Endothelial cell of umbilical vein (primary cell): ENCODE data around the gene IGBP1. TPM values are rescaled to one million over a fixed set of nuclear protein-coding genes. Genes with fewer than 3 reads are reported as not detected.
"Not testable (repeated sequence)": the region's sequence is repeated elsewhere in the genome, so short reads cannot be mapped to it uniquely, and the experiment has no call there.

Experiments
- BruUV-seq: library from RNA; stranded (reverse); fragments of 400-500 nt; replicated peaks from 2 replicates; lab custom pipeline; 2021; lab: Mats Ljungman, UMichigan
- CTCF ChIA-PET: fragments of 300-600, 350-600 bp; sonication (Branson Sonifier 250); formaldehyde crosslinking; loops from one replicate; lab custom pipeline; 2021; ENCODE audit warnings: antibody characterized with exemption, inconsistent platforms; lab: Charles Lee
- POLR2A ChIA-PET: fragments of 300-600, 350-600 bp; sonication (Branson Sonifier 250); formaldehyde crosslinking; loops from one replicate; lab custom pipeline; 2021; ENCODE audit warnings: antibody characterized with exemption, inconsistent platforms; lab: Charles Lee
- DNase-seq: peaks from one replicate; pipeline ENCODE4 v3.0.0-alpha.2; 2011; ENCODE audit warnings: low read depth, low spot score
- FAIRE-seq: peaks from 2 replicates; lab custom pipeline; 2011; peaks lifted over from hg19 to GRCh38; lab: Jason Lieb, UNC
- H2AFZ ChIP-seq: 2 replicates; pipeline ENCODE4 v1.6.0; 2012; ENCODE audit warnings: low read depth, low read length, control low read depth, inconsistent platforms
- H3K27ac ChIP-seq: 2 replicates; pipeline ENCODE4 v1.5.1; 2011; ENCODE audit warnings: low read depth, mild to moderate bottlenecking, control low read depth, low read length, moderate library complexity; ENCODE audit not compliant: insufficient read depth
- H3K27me3 ChIP-seq, 2 experiments: 2 replicates each; pipeline versions ENCODE4 v1.6.0 to v1.6.1; 2011; ENCODE audit warnings: low read length in 2 of 2, mixed read lengths in 1 of 2; ENCODE audit not compliant: control insufficient read depth in 2 of 2, insufficient read depth in 2 of 2
- H3K36me3 ChIP-seq, 2 experiments: 2 replicates in 1 of 2; 3 replicates in 1 of 2; pipeline ENCODE4 v1.5.1; 2011; ENCODE audit warnings: low read length in 2 of 2, mild to moderate bottlenecking in 1 of 2, moderate library complexity in 1 of 2; ENCODE audit not compliant: control insufficient read depth in 2 of 2, insufficient read depth in 2 of 2; ENCODE audit errors: extremely low read depth in 1 of 2
- H3K4me1 ChIP-seq: 3 replicates; pipeline ENCODE4 v1.5.1; 2011; ENCODE audit warnings: mild to moderate bottlenecking, low read length; ENCODE audit not compliant: control insufficient read depth, insufficient read depth; ENCODE audit errors: extremely low read depth
- H3K4me2 ChIP-seq: 2 replicates; pipeline ENCODE4 v1.6.1; 2011; ENCODE audit warnings: low read length, control low read depth, mixed read lengths; ENCODE audit not compliant: insufficient read depth
- H3K4me3 ChIP-seq, 3 experiments: fragments of 200-600 bp in 1 of 3; sonication (generic), shearing (Covaris generic) in 1 of 3; replicated peaks in 1 of 3; 2 replicates each; pipeline ENCODE4 v1.5.1; 2011 to 2016; ENCODE audit warnings: control low read depth in 3 of 3, low read length in 3 of 3, mild to moderate bottlenecking in 2 of 3, inconsistent platforms in 1 of 3, low read depth in 1 of 3, moderate library complexity in 1 of 3; ENCODE audit not compliant: insufficient read depth in 1 of 3
- H3K79me2 ChIP-seq: 2 replicates; pipeline ENCODE4 v1.6.0; 2012; ENCODE audit warnings: low read length, inconsistent platforms; ENCODE audit not compliant: control insufficient read depth, insufficient read depth
- H3K9ac ChIP-seq: replicated peaks from 2 replicates; pipeline ENCODE3; 2011; ENCODE audit warnings: low read length, control low read depth; ENCODE audit not compliant: insufficient read depth; ENCODE audit errors: extremely low read depth
- H3K9me1 ChIP-seq: replicated peaks from 3 replicates; pipeline ENCODE4 v1.6.0; 2011; ENCODE audit warnings: mild to moderate bottlenecking, low read length; ENCODE audit not compliant: control insufficient read depth, insufficient read depth; ENCODE audit errors: extremely low read depth
- H3K9me3 ChIP-seq: replicated peaks from 2 replicates; pipeline ENCODE4 v1.5.1; 2012; ENCODE audit warnings: low read length, inconsistent platforms; ENCODE audit not compliant: control insufficient read depth, insufficient read depth
- H4K20me1 ChIP-seq: replicated peaks from 2 replicates; pipeline ENCODE3; 2011; ENCODE audit warnings: mild to moderate bottlenecking, low read length; ENCODE audit not compliant: control insufficient read depth, insufficient read depth; ENCODE audit errors: extremely low read depth
- EZH2 ChIP-seq: IDR thresholded peaks from 2 replicates; pipeline ENCODE4 v1.6.1; 2012; ENCODE audit warnings: borderline replicate concordance, low read depth, mild to moderate bottlenecking, moderate library complexity, low read length, inconsistent platforms; ENCODE audit not compliant: severe bottlenecking
- FOS ChIP-seq: IDR thresholded peaks from 2 replicates; pipeline ENCODE4 v1.6.1; 2011; ENCODE audit warnings: mild to moderate bottlenecking, low read length, moderate library complexity, borderline replicate concordance; ENCODE audit not compliant: insufficient read depth
- GATA2 ChIP-seq: IDR thresholded peaks from 2 replicates; pipeline ENCODE4 v1.7.0; 2011; ENCODE audit warnings: low read depth, mild to moderate bottlenecking, moderate library complexity, mixed read lengths, low read length; ENCODE audit not compliant: insufficient read length, insufficient read depth
- JUN ChIP-seq: IDR thresholded peaks from 2 replicates; pipeline ENCODE4 v1.6.1; 2011; ENCODE audit warnings: borderline replicate concordance, low read depth; ENCODE audit not compliant: insufficient read length, insufficient read depth
- MYC ChIP-seq: IDR thresholded peaks from one replicate; pipeline ENCODE4 v1.6.1; 2011; ENCODE audit warnings: mild to moderate bottlenecking, low read depth, low read length
- POLR2A ChIP-seq: IDR thresholded peaks from 2 replicates; pipeline ENCODE4 v1.6.1; 2012; ENCODE audit warnings: low read depth, mild to moderate bottlenecking, control low read depth, low read length
- POLR2AphosphoS5 ChIP-seq: IDR thresholded peaks from 2 replicates; pipeline ENCODE4 v1.6.1; 2012; ENCODE audit warnings: low read depth, mild to moderate bottlenecking, control low read depth, low read length, moderate library complexity; ENCODE audit not compliant: insufficient read depth
- dilution Hi-C: fragments of 300-500 bp; cut with MboI; formaldehyde crosslinking; loops from one replicate; pipeline ENCODE4 v1.15.0; 2019; ENCODE audit warnings: low sequenced_read_pairs; ENCODE audit not compliant: extremely low pct_ligation_motif_present
- intact Hi-C: fragments of 100-400 bp; cut with micrococcal nuclease; formaldehyde crosslinking; loops from one replicate; pipeline ENCODE4 v1.10.0; 2022
- polyA plus RNA-seq, 4 experiments: library from polyadenylated mRNA; depleted of rRNA in 3 of 4; stranded (reverse) in 3 of 4; unstranded in 1 of 4; fragments of >200 nt; gene quantifications; 2 replicates each; pipeline versions ENCODE4 v1.2.1 to v1.2.3, GENCODE V29; 2011 to 2012; ENCODE audit warnings: missing spikeins in 1 of 4
- total RNA-seq: library from RNA; stranded (reverse); gene quantifications from 2 replicates; pipeline ENCODE4 v1.2.3, GENCODE V29; 2021
- TF ChIP-seq, protein P1 (sequence below), 2 donors: IDR thresholded peaks; 1 replicate in 1 of 2; 2 replicates in 1 of 2; pipeline ENCODE4 v1.5.1; 2011; ENCODE audit warnings: low read length in 2 of 2, mild to moderate bottlenecking in 2 of 2, moderate library complexity in 2 of 2, control low read depth in 1 of 2, inconsistent platforms in 1 of 2, low read depth in 1 of 2; ENCODE audit not compliant: insufficient read depth in 1 of 2; ENCODE audit errors: extremely low read depth in 1 of 2
- TF ChIP-seq, protein P2 (sequence below): IDR thresholded peaks from 2 replicates; pipeline ENCODE4 v1.6.1; 2011; ENCODE audit not compliant: insufficient read depth, insufficient read length

Gene IGBP1
- total and polyA plus RNA-seq, 2 donors (not counting 3 experiments of a cell fraction or from before 2014, with no cell fraction given): 38.1 to 39.5 TPM

DNA sequence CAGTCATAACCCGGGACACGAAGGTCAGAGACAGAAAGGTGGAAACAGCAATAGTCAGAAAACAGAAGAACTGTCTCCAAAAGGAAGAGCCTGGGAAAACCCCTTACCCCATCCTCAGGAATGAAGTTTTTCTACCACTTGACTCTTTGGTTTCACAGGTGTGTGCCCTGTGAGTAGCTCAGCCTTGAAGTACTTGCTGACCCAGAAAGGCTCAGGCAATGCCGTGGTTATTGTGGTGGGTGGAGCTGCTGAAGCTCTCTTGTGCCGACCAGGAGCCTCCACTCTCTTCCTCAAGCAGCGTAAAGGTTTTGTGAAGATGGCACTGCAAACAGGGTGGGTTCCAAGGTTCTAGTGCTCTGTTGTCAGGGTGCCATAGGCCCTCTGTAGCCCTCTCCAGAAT, 68.5 kb downstream of the IGBP1 start:
- Histone ChIP-seq H3K27me3 (peaks cover 0 to 1% of the 10 kb centered on the region in 2 experiments), H3K9me3 (no peaks in the 10 kb centered on the region), H3K4me3 (no peak overlapping the region), H3K79me2 (no peaks in the 10 kb centered on the region), H2AFZ (no peak overlapping the region), H3K36me3 (no peaks in the 10 kb centered on the region), H3K9me1 (no peaks in the 10 kb centered on the region), H3K9ac (no peak overlapping the region), H4K20me1 (no peaks in the 10 kb centered on the region), H3K4me1 (no peaks in the 10 kb centered on the region), H3K27ac (no peak overlapping the region), H3K4me2 (no peak overlapping the region)
- TF ChIP-seq POLR2AphosphoS5 (no peak), MYC (no peak), EZH2 (no peak)
- POLR2A ChIA-PET: no interaction called here
- FAIRE-seq: no peak
- dilution Hi-C loops: no loop called here
- DNase-seq: no peak
- CTCF ChIA-PET: no interaction called here
- BruUV-seq: no TSS peak
- intact Hi-C loops: no loop called here

DNA sequence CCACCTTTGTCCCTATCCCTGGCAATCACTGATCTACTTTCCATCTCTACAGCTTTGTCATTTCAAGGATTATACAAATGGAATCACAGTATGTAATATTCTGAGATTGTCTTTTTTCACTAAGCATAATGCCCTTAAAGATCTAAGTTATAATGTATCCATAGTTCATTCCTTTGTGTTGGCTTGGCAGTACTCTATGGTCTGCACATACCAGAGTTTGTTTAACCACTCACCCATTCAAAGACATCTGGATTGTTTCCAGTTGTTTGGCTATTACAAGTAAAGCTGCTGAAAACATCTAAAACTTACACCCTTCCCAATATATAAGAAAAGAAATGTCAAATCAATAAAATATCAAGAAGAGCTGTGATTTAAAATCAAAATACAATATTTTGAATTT, 75.2 kb downstream of the IGBP1 start:
- H3K27me3 ChIP-seq: no peaks in the 10 kb centered on the region
- BruUV-seq: no TSS peak
- dilution Hi-C loops (no loop called here), intact Hi-C loops (no loop called here)
- H3K9ac ChIP-seq: no peak overlapping the region
- H3K9me1 ChIP-seq: no peaks in the 10 kb centered on the region
- no peak overlapping the region for H3K27ac ChIP-seq
- H3K4me1 ChIP-seq: no peaks in the 10 kb centered on the region
- FAIRE-seq (no peak), DNase-seq (no peak)
- no peaks in the 10 kb centered on the region for H3K9me3 ChIP-seq
- ChIA-PET CTCF (no interaction called here), POLR2A (no interaction called here)
- H3K4me3 ChIP-seq: no peak overlapping the region
- H4K20me1 ChIP-seq: no peaks in the 10 kb centered on the region
- no peak overlapping the region for H3K4me2 ChIP-seq
- H3K36me3 ChIP-seq: no peaks in the 10 kb centered on the region
- TF ChIP-seq JUN: no peak
- TF ChIP-seq FOS: no peak
- TF ChIP-seq GATA2: no peak
- TF ChIP-seq EZH2: no peak
- TF ChIP-seq, protein P1, sequence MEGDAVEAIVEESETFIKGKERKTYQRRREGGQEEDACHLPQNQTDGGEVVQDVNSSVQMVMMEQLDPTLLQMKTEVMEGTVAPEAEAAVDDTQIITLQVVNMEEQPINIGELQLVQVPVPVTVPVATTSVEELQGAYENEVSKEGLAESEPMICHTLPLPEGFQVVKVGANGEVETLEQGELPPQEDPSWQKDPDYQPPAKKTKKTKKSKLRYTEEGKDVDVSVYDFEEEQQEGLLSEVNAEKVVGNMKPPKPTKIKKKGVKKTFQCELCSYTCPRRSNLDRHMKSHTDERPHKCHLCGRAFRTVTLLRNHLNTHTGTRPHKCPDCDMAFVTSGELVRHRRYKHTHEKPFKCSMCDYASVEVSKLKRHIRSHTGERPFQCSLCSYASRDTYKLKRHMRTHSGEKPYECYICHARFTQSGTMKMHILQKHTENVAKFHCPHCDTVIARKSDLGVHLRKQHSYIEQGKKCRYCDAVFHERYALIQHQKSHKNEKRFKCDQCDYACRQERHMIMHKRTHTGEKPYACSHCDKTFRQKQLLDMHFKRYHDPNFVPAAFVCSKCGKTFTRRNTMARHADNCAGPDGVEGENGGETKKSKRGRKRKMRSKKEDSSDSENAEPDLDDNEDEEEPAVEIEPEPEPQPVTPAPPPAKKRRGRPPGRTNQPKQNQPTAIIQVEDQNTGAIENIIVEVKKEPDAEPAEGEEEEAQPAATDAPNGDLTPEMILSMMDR (IDR thresholded peaks at IDR 0.05; ENCODE audit: extremely low read depth in 1 of 2, insufficient read depth in 1 of 2, low read depth in 1 of 2, low read length in 2 of 2): no peak
- TF ChIP-seq POLR2A: no peak
- no peak for TF ChIP-seq MYC
- no peak for TF ChIP-seq POLR2AphosphoS5
- TF ChIP-seq, protein P2, sequence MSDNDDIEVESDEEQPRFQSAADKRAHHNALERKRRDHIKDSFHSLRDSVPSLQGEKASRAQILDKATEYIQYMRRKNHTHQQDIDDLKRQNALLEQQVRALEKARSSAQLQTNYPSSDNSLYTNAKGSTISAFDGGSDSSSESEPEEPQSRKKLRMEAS: no peak
- H3K79me2 ChIP-seq: no peaks in the 10 kb centered on the region
- H2AFZ ChIP-seq: no peak overlapping the region

DNA sequence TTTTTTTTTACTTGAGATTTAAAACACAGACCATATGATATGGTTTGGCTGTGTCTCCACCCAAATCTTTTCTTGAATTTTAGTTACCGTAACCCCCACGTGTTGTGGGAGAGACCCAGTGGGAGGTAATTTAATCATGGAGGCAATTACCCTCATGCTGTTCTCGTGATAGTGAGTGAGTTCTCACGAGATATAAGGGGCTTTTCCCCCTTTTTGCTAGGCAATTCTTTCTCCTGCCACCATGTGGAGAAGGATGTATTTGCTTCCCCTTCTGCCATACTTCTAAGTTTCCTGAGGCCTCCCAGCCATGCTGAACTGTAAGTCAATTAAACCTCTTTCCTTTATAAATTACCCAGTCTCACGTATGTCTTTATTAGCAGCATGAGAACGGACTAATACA, 76.3 kb downstream of the IGBP1 start:
- FAIRE-seq, dilution Hi-C loops, H3K4me3 ChIP-seq, DNase-seq, H3K79me2 ChIP-seq, CTCF ChIA-PET, BruUV-seq, H3K9me3 ChIP-seq, H3K4me2 ChIP-seq, H2AFZ ChIP-seq, H3K9ac ChIP-seq, H3K27me3 ChIP-seq, H3K27ac ChIP-seq, H3K36me3 ChIP-seq, H4K20me1 ChIP-seq, POLR2A ChIA-PET, H3K4me1 ChIP-seq, intact Hi-C loops, H3K9me1 ChIP-seq: not testable (repeated sequence)
